ENCODE data around the gene TRAM2.

The TRAM2 gene

GRCh38 chr6:52518279-52518945, 58.4 kb downstream of the TRAM2 start:
- TF ChIP-seq CEBPB (IDR thresholded peaks at IDR 0.05), result no peak
- no peak for TF ChIP-seq TAF1 (IDR thresholded peaks at IDR 0.05; ENCODE audit: low read depth)
- no peak for TF ChIP-seq EGR1 (IDR thresholded peaks at IDR 0.05)
- no peak for TF ChIP-seq TCF12 (IDR thresholded peaks at IDR 0.05; ENCODE audit: low read depth)
- no peak for TF ChIP-seq RAD21 (IDR thresholded peaks at IDR 0.05; ENCODE audit: low read depth)
- TF ChIP-seq NFIC (IDR thresholded peaks at IDR 0.05), result no peak
- no peak for TF ChIP-seq FOXM1 (IDR thresholded peaks at IDR 0.05; ENCODE audit: borderline replicate concordance, low read depth)
- TF ChIP-seq USF1 (IDR thresholded peaks at IDR 0.05), result no peak
- TF ChIP-seq REST (IDR thresholded peaks at IDR 0.05; ENCODE audit: low read depth), result no peak
- no peak for TF ChIP-seq TEAD4 (IDR thresholded peaks at IDR 0.05)
- TF ChIP-seq ZBTB7A (IDR thresholded peaks at IDR 0.05; ENCODE audit: low read depth), result no peak
- no peak for TF ChIP-seq MAX (IDR thresholded peaks at IDR 0.05)
- no peak for TF ChIP-seq CREB1 (IDR thresholded peaks at IDR 0.05; ENCODE audit: low read depth)
- no peak for TF ChIP-seq YY1 (IDR thresholded peaks at IDR 0.05; ENCODE audit: low read depth)
- TF ChIP-seq EP300 (IDR thresholded peaks at IDR 0.05; ENCODE audit: borderline replicate concordance), result no peak

DNA sequence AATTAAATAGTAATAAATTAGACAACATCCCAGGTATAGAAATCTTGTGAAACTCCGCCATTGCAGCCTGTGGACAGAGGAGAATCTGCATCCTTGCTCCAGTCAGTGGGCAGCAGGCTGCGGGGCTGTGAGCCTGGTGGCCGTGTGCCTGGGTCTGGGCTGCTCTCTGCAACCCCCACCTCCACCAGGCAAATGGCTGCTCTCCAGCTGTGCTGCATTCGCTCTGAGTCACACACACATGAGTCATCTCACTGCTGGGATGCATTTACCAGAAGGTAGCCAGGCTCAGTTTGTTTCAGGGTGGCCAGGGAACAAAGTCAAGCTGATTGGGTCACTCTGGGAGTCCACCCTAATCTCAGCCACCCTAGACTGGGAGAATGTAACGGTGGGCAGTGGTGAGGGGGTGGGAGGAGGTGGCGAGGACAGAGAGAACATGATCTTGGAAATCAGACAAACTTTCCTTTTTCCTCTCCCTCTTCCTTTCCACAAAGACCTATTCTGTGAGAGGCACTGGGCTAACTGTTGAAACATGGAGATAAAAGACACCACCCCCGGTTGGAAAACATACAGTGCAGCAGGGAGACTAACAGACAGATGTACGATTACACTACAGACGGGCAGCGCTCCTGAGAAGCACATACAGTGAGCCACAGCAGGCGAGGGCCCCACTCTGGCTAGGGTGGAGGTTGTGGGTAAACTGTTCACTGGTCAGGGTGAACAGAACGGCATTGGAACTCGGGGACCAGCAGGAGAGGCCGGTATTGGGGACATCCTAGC, 59.2 kb downstream of the TRAM2 start:
- 0 out of 2 replicates have a peak, but pooled peaks have one; percentile 16 for TF ChIP-seq EP300 (IDR thresholded peaks at IDR 0.05; ENCODE audit: borderline replicate concordance)
- no peak for TF ChIP-seq FOXM1 (IDR thresholded peaks at IDR 0.05; ENCODE audit: borderline replicate concordance, low read depth)
- no peak for TF ChIP-seq RAD21 (IDR thresholded peaks at IDR 0.05; ENCODE audit: low read depth)
- no peak for TF ChIP-seq CREB1 (IDR thresholded peaks at IDR 0.05; ENCODE audit: low read depth)
- TF ChIP-seq TEAD4 (IDR thresholded peaks at IDR 0.05), result peak; percentile 45; the same call in 1 of the 2 replicates
- TF ChIP-seq TCF12 (IDR thresholded peaks at IDR 0.05; ENCODE audit: low read depth), result peak; percentile 74; the same call in 1 of the 2 replicates
- peak; percentile 65 for TF ChIP-seq NFIC (IDR thresholded peaks at IDR 0.05)
- TF ChIP-seq YY1 (IDR thresholded peaks at IDR 0.05; ENCODE audit: low read depth), result peak; percentile 73

DNA sequence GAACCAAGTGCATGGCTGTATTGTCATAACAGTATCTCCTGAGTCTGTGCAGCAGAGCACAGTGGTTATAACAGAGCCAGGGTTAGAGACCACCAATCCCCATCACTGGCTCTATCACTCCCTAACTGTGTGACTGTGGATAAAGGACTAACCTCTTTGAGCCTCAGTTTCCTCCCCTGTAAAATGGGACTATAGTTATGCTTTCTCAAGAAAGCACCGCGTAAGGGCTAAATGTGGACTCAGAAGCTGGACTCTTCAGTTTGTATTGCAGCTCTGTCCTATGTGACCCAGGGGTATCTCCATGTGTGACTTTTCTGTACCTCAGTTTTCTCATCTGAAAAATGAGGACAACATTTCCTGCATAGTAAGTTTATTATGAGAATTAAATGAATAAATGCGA, 59.9 kb downstream of the TRAM2 start:
- TF ChIP-seq ZBTB7A (IDR thresholded peaks at IDR 0.05; ENCODE audit: low read depth) (no peak), NFIC (IDR thresholded peaks at IDR 0.05) (no peak), USF1 (IDR thresholded peaks at IDR 0.05) (no peak), TAF1 (IDR thresholded peaks at IDR 0.05; ENCODE audit: low read depth) (no peak), CREB1 (IDR thresholded peaks at IDR 0.05; ENCODE audit: low read depth) (no peak), TEAD4 (IDR thresholded peaks at IDR 0.05) (no peak), CEBPB (IDR thresholded peaks at IDR 0.05) (no peak), EGR1 (IDR thresholded peaks at IDR 0.05) (no peak), FOXM1 (IDR thresholded peaks at IDR 0.05; ENCODE audit: borderline replicate concordance, low read depth) (no peak), REST (IDR thresholded peaks at IDR 0.05; ENCODE audit: low read depth) (no peak)

DNA sequence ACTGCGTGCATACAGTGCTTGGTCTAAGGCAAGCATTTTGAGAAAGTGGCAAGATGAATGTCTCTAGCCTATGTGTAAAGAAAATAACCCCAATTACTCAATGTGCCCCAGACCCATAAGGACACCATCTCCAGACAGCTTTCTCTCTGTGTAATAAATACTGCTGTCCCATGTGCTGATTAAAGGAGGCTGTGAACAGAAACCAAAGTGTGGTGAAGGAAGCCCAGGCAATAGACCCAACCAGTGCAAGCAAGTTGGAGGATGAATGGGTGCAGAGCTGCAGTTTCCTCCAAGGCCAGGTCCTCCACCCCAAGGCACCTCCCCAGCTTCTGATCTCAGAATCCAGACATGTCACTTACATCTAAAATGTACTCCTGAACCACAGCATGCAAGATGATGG, 60.6 kb downstream of the TRAM2 start:
- no peak for TF ChIP-seq EGR1 (IDR thresholded peaks at IDR 0.05)
- no peak for TF ChIP-seq TEAD4 (IDR thresholded peaks at IDR 0.05)
- TF ChIP-seq REST (IDR thresholded peaks at IDR 0.05; ENCODE audit: low read depth), result peak; percentile 46; the same call in 1 of the 2 replicates
- no peak for TF ChIP-seq YY1 (IDR thresholded peaks at IDR 0.05; ENCODE audit: low read depth)
- no peak for TF ChIP-seq TAF1 (IDR thresholded peaks at IDR 0.05; ENCODE audit: low read depth)

Data from Ishikawa (cell line).